SK-N-SH (cell line): Measurements from ENCODE around the gene RBM17.

ENCODE experiments used
- CHD2 ChIP-seq: fragments of 150-350 bp; IDR thresholded peaks from 2 replicates; pipeline ENCODE4 v1.6.1; 2018; ENCODE audit warnings: low read length; ENCODE audit not compliant: partially characterized antibody
- CTCF ChIP-seq: fragments of 200-600 bp; sonication (generic); IDR thresholded peaks from 2 replicates; pipeline ENCODE4 v1.6.1; 2017; ENCODE audit warnings: antibody characterized with exemption, mild to moderate bottlenecking, moderate library complexity
- EZH2phosphoT487 ChIP-seq: fragments of 200-600 bp; sonication (generic); IDR thresholded peaks from 2 replicates; pipeline ENCODE4 v1.6.1; 2017; ENCODE audit warnings: low read depth, mixed run types, mild to moderate bottlenecking, antibody characterized with exemption, moderate library complexity, borderline replicate concordance
- FOXJ3 ChIP-seq: sonication (generic); formaldehyde crosslinking; IDR thresholded peaks from 2 replicates; pipeline ENCODE4 v1.5.1; 2020; ENCODE audit warnings: mild to moderate bottlenecking, missing genetic modification reagents
- FOXM1 ChIP-seq: IDR thresholded peaks from 2 replicates; pipeline ENCODE4 v1.4.0; 2012; ENCODE audit warnings: low read depth, mild to moderate bottlenecking
- MAX ChIP-seq: IDR thresholded peaks from 2 replicates; pipeline ENCODE4 v1.4.0; 2012; ENCODE audit warnings: low read depth
- POLR2AphosphoS5 ChIP-seq: IDR thresholded peaks from 2 replicates; pipeline ENCODE4 v1.6.1; 2012; ENCODE audit warnings: low read depth, low read length
- RAD21 ChIP-seq: IDR thresholded peaks from 2 replicates; pipeline ENCODE4 v1.6.1; 2012; ENCODE audit warnings: mild to moderate bottlenecking, low read length
- REST ChIP-seq: IDR thresholded peaks from 2 replicates; pipeline ENCODE4 v1.6.1; 2012; ENCODE audit warnings: mild to moderate bottlenecking, low read depth, low read length, moderate library complexity
- RFX5 ChIP-seq: IDR thresholded peaks from 2 replicates; pipeline ENCODE4 v1.6.1; 2012; ENCODE audit warnings: mild to moderate bottlenecking, improper control_type of control experiment, low read length
- SIN3A ChIP-seq: IDR thresholded peaks from 2 replicates; pipeline ENCODE4 v1.6.1; 2012; ENCODE audit warnings: low read depth, mild to moderate bottlenecking, low read length, moderate library complexity, borderline replicate concordance
- TAF1 ChIP-seq: IDR thresholded peaks from 2 replicates; pipeline ENCODE4 v1.6.1; 2012; ENCODE audit warnings: low read depth, mild to moderate bottlenecking, low read length, moderate library complexity, borderline replicate concordance
- USF2 ChIP-seq: fragments of 150-350 bp; IDR thresholded peaks from 2 replicates; pipeline ENCODE4 v1.6.1; 2017; ENCODE audit warnings: antibody characterized with exemption, low read length, low read depth, borderline replicate concordance
- YY1 ChIP-seq: IDR thresholded peaks from 2 replicates; pipeline ENCODE4 v1.4.0; 2012; ENCODE audit warnings: low read depth, mild to moderate bottlenecking

- TF ChIP-seq TAF1 (no peak), CTCF (no peak), MAX (no peak), YY1 (no peak), RFX5 (no peak), SIN3A (no peak), POLR2AphosphoS5 (no peak), CHD2 (no peak), FOXM1 (no peak), RAD21 (no peak), USF2 (no peak), FOXJ3 (no peak), REST (no peak), EZH2phosphoT487 (no peak)
These were observed 26.0 kb downstream of the RBM17 start for GRCh38 chr10:6114805-6115341.
